ENCODE measurements around the gene RASSF5. TPM values are rescaled to one million over a fixed set of nuclear protein-coding genes. Genes with fewer than 3 reads are reported as not detected.

The RASSF5 gene, protein sequence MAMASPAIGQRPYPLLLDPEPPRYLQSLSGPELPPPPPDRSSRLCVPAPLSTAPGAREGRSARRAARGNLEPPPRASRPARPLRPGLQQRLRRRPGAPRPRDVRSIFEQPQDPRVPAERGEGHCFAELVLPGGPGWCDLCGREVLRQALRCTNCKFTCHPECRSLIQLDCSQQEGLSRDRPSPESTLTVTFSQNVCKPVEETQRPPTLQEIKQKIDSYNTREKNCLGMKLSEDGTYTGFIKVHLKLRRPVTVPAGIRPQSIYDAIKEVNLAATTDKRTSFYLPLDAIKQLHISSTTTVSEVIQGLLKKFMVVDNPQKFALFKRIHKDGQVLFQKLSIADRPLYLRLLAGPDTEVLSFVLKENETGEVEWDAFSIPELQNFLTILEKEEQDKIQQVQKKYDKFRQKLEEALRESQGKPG
- 0.29 and 1.1 TPM in 2 replicates for total RNA-seq

DNA sequence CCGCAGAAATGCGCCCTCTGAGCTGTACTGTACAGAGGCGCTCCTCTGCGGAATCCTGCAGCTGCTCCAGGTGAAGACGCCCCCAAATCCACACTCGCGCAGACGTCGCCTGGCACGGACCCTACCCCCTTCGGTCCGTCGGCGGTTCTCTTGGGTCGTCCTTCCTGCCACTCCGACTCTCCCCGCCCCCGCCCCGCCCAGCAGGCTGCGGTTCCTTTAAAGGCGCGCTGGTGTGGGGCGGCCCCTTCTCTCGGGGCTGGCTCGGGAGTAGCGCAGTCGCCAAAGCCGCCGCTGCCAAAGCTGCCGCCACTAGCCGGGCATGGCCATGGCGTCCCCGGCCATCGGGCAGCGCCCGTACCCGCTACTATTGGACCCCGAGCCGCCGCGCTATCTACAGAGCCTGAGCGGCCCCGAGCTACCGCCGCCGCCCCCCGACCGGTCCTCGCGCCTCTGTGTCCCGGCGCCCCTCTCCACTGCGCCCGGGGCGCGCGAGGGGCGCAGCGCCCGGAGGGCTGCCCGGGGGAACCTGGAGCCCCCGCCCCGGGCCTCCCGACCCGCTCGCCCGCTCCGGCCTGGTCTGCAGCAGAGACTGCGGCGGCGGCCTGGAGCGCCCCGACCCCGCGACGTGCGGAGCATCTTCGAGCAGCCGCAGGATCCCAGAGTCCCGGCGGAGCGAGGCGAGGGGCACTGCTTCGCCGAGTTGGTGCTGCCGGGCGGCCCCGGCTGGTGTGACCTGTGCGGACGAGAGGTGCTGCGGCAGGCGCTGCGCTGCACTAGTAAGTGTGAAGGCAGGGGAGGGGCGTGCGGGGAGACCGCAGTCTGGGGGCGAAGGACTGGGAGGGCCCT, at the start of gene RASSF5:
Gene RASSF5 (plus strand): TSS at position 248 of the 846 bp plus-strand sequence. CDS start 72 bp downstream, at position 320.
- DNase-seq (ENCODE audit: extremely low read depth, low read depth, low spot score), result no peak

DNA sequence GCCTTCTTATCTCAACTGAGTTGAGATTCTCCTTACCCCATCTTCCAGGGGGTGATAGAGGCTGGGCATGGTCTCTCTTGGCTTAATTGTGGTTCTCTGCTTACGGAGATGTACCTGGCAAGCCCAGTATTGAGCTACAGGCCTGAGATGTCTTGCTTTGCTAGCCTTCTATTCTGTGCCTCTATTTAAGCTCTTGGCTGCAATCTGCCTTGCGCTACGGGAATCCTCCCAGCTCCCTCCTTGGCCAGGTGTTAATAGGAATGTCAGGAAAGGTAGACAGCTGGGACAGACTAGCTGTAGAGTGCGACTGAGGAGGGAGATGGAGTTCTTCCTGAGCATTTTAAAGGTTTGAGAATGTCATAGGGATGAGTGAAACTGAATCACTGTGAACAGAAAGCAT, 47.6 kb upstream of the RASSF5 start:
- DNase-seq (ENCODE audit: extremely low read depth, low read depth, low spot score), result no peak

DNA sequence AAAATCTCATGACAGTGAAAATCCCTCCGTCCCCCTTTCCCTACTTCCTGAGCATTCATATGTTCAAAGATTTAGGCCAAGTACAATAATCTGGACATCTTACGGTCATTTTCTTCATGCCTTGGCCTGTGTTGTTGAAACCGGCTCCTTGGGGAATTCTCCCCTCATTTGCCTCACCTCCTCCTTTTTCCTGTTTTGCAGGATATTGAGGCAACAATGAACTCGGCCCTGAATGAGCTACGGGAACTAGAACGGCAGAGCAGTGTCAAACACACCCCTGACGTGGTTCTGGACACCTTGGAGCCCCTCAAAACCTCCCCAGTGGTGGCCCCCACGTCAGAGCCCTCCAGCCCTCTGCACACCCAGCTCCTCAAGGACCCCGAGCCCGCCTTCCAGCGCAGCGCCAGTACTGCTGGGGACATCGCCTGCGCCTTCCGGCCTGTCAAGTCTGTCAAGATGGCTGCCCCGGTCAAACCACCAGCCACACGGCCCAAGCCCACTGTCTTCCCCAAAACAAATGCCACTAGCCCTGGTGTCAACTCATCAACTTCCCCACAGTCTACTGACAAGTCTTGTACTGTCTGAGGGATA, 46.4 kb upstream of the RASSF5 start:
- no peak for DNase-seq (ENCODE audit: extremely low read depth, low read depth, low spot score)

DNA sequence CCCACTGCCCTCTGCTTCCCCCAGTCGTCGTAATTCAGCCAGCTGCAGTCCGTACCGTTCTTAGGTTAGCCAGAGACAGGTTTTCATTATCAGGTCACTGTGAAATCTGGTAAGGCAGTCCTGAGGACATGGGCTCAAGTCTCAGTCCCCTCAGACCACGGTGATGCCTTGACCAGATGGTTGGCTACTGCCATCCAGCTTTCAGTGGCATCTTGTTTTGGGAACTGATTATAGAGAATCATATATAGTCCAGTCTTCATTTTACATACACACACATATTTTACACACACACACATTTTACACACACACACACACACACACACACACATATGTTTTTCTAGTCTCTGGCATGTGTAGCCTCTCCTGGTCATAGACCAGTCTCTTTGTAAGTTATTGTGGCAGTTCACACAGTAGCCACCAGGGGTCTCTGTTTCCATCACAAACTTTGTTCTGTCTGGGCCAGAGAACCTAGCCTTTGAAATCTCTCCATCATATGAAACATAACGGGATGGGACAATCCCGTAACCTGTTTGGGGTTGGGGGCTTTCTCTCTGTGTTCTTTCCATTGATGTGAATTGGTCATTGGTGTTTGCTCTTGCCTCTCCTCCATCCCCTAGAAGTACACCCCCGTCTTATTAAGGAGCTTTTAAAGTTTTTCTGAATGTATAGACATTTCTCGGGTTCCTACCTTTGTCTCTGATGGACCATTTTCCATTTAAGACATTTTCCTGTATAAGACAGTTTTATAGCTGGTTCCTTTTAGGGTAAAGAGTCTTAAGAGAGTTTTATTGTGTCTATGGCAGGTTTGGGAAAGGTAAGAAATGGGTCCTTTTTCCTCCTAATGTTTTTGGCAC, 45.5 kb upstream of the RASSF5 start:
- peak; percentile 75 for DNase-seq (ENCODE audit: extremely low read depth, low read depth, low spot score)

DNA sequence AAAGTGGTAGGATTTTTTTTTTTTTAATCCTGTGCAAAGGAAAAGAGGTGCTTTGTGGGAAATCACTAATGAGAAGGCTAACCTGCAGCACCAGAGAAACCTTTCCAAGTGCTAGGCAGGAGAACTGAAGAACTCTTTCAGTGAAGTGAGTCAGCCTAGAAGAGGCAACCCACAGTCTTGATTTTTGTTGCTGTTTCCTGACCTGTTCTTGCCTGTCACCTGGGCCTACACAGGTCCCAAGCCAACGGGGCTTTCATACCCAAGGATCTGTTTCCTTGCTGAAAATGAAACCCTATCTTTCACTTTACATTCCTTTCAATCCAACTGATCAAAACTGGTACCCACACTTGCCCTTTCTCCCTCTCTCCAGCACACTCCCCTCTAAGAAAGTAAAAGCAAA, 44.2 kb upstream of the RASSF5 start:
- DNase-seq (ENCODE audit: extremely low read depth, low read depth, low spot score), result no peak

DNA sequence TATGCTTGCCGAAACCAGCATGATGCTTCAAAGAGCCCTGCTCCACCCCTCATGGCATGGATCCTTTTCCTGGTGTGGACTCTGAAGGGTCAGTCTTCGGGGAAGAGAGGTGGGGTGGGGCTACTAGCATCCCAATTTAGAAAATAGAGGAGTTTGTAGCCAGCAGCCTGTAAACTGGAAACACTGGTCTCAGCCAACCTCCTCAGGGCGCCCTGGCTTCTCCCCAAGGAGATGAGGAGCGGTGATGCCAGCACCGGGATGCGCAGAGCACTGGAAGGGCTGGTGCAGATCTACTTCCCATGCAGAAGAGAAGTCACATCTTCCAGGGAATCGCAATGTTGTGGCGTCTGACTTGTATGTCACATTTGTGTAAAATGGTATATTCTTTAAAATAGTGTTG, 43.4 kb upstream of the RASSF5 start:
- DNase-seq (ENCODE audit: extremely low read depth, low read depth, low spot score), result no peak

DNA sequence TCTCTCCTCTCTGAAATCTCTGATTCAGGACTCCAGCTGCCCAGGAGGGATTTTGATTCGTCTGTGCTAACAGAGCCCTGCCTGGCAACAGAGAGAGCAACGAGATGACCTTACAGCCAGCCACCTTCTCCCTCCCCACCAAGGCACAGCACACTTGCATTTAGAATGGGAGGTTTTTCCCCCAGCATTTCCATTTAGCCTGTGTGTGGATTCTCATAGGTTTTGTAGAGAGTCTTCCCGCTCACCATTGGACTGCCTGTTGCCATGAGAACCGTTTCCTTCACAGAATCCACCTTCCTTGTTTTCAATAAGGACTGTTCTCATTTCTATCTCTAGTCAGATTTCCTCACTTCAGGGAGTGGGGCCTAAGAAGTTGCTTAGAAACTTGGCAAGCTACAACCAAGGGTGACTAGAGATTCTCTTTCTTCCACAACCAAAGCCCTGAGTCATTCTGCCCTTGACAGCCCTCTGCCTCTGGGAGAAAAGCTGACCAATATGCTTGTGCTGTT, 42.8 kb upstream of the RASSF5 start:
- no peak for DNase-seq (ENCODE audit: extremely low read depth, low read depth, low spot score)

DNA sequence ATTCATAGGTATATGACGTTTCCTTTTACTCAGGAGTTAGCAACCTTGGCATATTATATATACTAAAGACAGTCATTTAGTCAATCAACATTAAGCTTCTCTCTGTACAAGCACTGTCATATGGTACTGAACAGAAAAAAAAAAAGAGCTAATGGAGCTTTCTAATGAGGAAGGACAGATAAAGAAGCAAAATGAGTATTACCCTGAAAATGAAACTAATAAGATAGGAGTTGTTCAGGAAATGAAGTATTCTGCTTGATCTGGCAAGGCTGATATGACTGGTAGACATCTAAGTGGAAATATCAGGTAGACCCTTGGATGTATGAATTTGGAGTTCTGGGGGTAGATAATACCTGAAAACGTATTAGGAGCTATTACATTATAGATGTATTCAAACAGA, 41.4 kb upstream of the RASSF5 start:
- no peak for DNase-seq (ENCODE audit: extremely low read depth, low read depth, low spot score)

DNA sequence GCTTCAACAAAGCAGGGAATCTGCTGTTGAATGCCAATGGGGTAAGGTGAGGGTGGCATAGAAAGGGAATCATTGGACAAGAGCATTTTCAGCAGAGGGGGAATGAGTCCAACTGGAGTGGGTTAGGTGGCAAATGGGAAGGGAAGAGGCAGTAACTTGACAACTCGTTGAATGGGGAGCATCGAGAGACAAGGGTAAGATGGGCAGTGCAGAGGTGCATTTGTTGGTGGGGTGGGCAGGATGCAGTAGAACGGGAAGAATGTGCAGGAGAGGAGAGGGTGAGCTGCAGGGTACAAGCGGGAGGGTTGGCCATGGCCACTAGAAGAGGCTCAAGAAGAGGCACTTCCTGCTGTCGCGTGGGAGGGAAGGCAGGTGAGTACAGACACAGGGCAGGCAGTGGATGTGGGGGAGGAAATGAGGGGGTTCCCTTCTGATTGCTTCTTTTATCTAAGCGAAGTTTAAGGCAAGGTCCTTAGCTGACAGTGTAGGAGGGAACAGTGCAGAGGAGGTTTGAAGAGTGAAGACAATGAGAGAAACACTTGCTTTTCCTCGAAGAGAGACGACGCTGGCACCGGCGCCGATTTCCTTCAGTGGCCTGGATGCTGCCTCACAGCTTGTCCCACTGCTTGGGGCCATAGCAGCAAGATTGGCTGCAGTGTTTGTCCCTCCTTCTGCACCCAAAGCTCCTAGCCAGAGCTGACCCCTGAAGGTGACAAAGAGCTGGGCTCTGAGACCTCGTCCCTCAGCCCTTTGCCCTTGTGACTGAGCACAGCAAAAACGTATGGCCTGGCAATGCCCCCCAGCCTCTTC, 40.3 kb upstream of the RASSF5 start:
- no peak for DNase-seq (ENCODE audit: extremely low read depth, low read depth, low spot score)

DNA sequence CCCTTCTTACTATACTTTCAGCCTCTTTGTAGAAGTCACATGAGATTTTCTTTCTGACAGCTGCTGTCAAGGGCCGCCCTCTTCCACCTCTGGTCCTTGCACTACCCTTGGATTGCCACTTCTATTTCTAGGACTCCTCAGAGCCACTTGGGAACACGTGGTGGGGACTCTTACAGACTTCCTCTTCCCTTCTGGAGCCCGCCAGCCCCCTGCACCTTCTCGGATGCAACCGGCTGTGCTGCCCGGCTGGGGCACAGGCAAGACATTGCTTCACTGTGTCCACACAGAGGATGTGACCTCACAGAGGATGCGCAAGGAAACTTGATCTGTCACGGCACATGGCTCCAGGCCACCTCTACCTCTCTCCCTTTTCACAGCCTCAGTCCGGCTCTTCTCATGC, 39.4 kb upstream of the RASSF5 start:
- DNase-seq (ENCODE audit: extremely low read depth, low read depth, low spot score), result no peak

DNA sequence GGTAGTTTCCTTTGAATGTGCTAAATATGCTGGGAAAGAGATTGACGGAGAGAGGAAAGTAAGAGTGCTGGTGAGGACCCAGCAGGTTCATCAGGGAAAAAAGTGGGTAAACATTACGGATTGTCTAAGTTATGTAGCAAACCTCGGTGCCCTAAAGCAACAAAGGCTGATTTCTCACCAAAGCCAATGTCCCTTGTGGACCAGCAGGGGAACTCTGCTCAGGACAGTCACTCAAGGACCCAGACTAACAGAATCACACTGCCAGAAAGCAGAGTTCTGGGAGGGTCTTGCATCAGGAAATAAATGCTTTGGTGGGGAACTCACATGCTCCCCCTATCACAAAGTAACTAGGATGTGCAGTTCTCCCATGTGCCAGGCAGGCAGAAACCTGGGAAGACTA, 38.8 kb upstream of the RASSF5 start:
- DNase-seq (ENCODE audit: extremely low read depth, low read depth, low spot score), result no peak

DNA sequence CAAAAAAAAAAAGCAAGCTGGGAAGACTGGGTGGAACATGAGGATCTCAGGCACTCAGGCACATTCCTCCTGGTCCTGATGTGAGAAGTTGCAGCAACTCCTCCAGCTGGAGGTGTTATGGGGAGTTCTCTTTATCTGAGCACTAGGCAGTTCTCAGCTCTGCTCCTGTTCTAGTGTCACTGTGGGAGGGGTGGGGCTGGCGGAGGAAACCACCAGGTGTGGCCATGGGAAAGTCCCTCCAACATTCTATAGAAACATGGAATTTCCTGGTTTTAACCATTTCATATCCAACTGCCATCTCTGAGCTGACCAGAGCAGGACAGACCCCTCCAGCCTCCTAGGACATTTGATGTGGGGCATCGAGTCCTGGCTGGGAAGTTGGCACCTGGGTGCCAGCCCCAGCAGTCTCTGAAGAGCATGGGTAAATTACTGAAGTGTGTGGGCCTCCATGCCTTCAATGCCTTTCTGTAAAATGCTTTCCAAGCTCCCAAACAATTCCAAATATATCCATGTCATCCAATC, 37.9 kb upstream of the RASSF5 start:
- no peak for DNase-seq (ENCODE audit: extremely low read depth, low read depth, low spot score)

DNA sequence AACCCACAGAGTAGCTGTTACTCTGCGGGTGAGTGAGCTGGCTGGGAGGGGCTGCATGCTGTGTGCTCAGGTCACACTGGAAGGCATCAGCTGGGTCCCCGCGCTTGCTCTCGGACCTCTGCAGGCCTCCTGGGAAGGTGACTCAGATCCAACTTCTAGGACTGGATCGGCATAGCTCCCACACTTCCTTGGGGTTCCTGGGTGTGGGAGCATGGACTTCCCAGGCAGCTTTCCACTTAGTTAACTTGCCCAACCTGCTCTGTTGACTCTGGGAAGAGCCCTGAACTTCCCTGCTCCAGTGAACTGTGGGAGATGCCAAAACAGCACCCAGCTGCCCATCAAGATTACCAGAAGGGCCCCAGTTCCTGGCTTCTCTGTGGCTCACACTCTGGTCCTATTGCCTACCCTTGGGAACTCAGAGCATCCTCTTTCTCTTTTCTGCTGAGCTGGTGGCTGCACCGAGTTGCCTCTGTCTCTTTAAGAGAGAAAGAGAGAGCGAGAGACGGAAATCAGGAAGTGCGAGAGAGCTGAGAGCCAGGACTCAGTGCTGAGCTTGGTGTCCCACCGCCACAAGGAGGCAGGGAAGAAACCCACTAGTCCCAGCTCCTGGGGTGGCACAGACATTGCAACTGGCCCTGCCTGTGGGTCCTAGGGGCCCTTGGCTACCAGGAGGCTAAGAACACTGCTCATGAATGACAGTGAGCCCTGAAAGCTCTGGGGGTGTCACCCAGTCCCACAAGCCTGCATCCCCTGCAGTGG, 37.2 kb upstream of the RASSF5 start, which contains the start of gene IKBKE:
Gene IKBKE (plus strand): TSS at position 544 of the 759 bp plus-strand sequence. CDS start 2,752 bp downstream, outside the sequence.
- DNase-seq (ENCODE audit: extremely low read depth, low read depth, low spot score), result no peak

DNA sequence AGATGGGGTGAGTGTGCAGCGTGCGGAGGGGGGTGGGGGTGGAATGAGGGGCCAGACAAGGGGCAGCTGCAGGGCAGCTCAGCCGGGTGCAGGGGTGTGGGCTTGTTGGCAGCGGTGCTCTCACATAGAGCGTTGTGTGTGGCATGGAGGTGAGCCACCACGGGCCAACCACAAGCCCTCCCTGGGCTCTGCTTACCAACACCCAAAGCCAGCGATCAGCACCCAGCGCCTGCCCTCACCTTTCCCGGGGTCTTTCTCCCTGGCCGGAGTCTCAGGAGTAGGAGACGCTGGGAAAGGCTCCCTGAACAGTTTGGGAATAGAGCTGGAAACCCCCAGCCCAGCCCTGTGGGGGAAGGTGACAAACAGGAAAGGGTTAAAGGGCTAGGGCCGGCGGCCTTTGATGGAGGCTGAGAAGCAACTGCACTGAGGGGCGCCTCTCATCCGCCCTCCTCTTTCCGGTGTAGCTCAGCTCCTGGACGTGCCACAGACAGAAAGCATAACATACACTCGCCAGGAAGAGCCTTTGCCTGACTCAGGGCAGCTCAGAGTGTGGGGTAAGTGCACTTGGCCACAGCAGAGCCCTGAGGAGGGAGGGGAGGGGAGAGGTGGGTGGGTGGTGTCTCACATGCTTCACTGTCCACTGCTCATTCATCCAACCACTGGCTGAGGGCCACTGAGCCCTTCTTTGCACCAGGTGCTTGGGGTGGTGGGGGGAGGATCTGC, 36.5 kb upstream of the RASSF5 start:
- DNase-seq (ENCODE audit: extremely low read depth, low read depth, low spot score), result no peak

DNA sequence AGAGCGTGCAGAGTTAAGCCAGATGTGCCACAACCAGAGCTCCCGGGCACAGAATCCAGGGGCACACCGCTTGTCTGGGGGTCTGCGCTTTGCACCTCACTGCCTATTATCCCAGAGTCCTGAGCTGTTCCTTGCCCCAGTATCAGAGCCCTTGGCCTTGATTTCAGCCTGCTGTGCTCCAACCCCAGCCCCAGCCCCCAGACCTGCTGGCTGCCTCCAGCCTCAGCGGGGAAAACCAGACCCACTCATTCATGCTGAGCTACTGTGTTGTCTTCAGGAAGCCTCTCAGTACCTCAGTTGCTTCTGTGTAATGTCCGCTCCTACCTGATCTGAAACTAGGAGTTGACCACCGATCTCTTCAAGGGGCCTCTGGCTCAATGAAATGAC, 35.9 kb upstream of the RASSF5 start:
- no peak for DNase-seq (ENCODE audit: extremely low read depth, low read depth, low spot score)

DNA sequence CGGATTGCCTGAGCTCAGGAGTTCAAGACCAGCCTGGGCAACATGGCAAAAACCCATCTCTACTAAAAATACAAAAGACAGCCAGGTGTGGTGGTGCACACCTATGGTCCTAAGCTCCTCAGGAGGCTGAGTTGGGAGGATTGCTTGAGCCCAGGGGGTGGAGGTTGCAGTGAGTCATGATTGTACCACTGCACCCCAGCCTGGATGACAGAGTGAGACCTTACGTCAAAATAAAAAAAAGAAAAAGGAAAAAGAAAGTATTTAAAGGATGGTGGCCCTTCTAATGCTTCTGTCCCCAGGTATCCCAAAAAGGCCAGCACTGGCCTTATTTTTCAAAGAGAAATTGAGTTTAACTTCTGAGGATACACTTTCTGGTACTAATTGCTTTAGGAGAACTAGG, 35.3 kb upstream of the RASSF5 start:
- no peak for DNase-seq (ENCODE audit: extremely low read depth, low read depth, low spot score)

DNA sequence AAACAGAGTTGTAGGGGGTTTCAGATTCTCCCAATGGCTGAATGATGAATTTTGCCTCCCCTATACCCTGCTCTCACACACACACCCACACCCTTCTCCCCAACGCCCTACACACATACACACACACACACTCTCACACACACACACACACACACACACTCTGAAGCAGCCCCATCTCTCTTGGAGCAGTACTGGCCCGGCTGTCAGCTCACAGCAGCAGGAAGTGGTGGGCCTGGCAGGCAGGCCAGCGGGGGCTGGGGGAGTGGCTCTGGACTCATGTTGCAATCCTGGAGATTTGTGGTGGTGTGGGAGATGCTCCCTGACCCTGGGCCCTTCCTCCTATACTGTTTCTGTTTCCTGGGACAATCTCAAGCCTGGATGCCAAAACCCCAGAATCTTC, 34.9 kb upstream of the RASSF5 start:
- DNase-seq (ENCODE audit: extremely low read depth, low read depth, low spot score), result no peak

DNA sequence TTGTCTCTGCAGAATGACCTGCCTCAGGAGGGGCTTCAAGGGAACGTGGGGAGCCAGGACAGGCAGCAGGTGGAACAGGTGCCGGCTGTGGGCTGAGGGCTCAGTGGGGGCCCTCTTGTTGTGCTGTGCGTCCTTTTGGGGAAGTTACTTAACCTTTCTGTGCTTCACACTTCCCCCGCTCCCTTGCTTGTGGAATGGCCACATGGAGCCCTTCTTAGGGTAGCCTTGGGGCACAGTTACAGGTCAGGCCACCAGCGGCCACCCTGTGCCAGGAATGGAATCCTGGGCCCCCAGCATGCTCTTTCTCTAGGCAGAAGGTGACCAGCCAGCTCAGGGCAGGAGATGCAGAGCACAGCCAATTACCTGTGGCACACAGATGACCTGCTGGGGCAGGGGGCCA, 34.4 kb upstream of the RASSF5 start:
- no peak for DNase-seq (ENCODE audit: extremely low read depth, low read depth, low spot score)
